ENCODE measurements around the gene AHRR. TPM values are rescaled to one million over a fixed set of nuclear protein-coding genes. Genes with fewer than 3 reads are reported as not detected.

The AHRR gene
- total RNA-seq, 1 donor from 2014 or later = 1.4 TPM

GRCh38 chr5:476814-477175 lies 155.3 kb downstream of the AHRR start:
- H3K27me3 ChIP-seq (ENCODE audit: low read depth) = peaks cover 69% of the 10 kb centered on the region
- H3K4me1 ChIP-seq = peaks cover 30% of the 10 kb centered on the region
- no peak overlapping the region for H3K27ac ChIP-seq (replicated peaks)
- TF ChIP-seq CTCF (IDR thresholded peaks at IDR 0.05; ENCODE audit: borderline replicate concordance) = no peak
- DNase-seq = no peak
- H3K4me3 ChIP-seq = no peak overlapping the region
- H3K9me3 ChIP-seq (replicated peaks) = no peaks in the 10 kb centered on the region
- intact Hi-C loops (cut with micrococcal nuclease) = no loop called here
- H3K36me3 ChIP-seq = no peaks in the 10 kb centered on the region

GRCh38 chr5:477247-477646 lies 155.7 kb downstream of the AHRR start:
- H3K27me3 ChIP-seq (ENCODE audit: low read depth) = peaks cover 73% of the 10 kb centered on the region
- intact Hi-C loops (cut with micrococcal nuclease) = no loop called here
- DNase-seq = no peak

DNA sequence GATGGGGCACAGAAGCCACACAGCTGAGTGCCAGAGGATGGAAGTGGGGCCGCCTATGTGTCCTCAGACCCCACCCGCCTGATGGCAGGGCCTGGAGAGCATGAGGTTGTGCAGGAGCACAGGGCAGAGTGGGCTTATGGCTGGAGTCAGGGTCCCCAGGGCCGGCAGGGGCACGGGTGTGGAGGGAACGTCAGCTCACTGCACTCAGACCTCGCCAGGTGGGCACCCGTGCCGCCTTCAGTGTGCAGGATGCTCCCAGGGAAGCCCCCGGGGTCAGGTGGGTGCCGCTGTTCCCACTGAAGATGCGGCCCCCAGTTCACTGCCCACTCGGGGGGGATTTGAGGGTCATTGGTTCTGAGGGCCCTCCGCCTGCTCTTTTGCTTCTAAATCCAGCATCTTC lies 156.4 kb downstream of the AHRR start:
- DNase-seq = no peak
- no peak overlapping the region for H3K27ac ChIP-seq (replicated peaks)
- no peaks in the 10 kb centered on the region for H3K36me3 ChIP-seq
- no peak overlapping the region for H3K4me3 ChIP-seq
- no peaks in the 10 kb centered on the region for H3K9me3 ChIP-seq (replicated peaks)
- TF ChIP-seq CTCF (IDR thresholded peaks at IDR 0.05; ENCODE audit: borderline replicate concordance) = no peak
- intact Hi-C loops (cut with micrococcal nuclease) = no loop called here
- H3K27me3 ChIP-seq (ENCODE audit: low read depth) = peaks cover 80% of the 10 kb centered on the region
- peaks cover 20% of the 10 kb centered on the region for H3K4me1 ChIP-seq

More at GRCh38 chr5:477247-477646, 155.7 kb downstream of the AHRR start:
- H3K27ac ChIP-seq (replicated peaks) = no peak overlapping the region
- no peak overlapping the region for H3K4me3 ChIP-seq
- H3K36me3 ChIP-seq = no peaks in the 10 kb centered on the region
- no peaks in the 10 kb centered on the region for H3K9me3 ChIP-seq (replicated peaks)
- no peak for TF ChIP-seq CTCF (IDR thresholded peaks at IDR 0.05; ENCODE audit: borderline replicate concordance)
- H3K4me1 ChIP-seq = peaks cover 25% of the 10 kb centered on the region

DNA sequence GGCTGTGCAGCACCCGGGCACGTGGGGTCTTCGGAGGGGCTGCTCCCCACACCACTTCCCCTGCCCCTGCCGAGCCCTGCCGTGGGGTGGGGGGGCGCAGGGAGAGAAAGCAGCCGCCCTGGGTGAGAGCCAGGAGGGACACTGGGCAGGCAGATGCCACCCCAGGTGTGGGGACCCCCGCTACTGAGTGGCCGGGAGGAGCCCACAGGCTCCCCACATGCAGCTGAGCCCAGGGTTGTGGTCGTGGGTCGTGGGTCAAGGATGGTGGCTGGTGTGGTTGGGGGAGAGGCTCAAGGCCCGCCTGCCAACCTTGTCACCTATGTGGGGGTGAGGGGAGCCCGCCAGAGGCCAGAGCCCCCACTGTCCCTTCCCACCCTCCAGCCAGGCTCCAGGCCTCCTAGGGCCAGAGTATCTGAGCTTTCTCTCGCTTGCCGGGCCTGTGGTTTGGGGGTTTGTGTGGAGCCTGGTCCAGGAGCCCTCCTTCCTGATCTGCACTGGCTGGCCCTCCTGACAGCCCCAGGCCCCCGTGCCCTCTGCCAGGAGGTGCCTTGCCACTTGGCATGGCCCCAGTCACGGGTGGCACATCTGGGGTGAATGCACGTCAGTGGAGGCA lies 157.0 kb downstream of the AHRR start:
- intact Hi-C loops (cut with micrococcal nuclease) = no loop called here
- no peak for DNase-seq

GRCh38 chr5:478982-479535 lies 157.5 kb downstream of the AHRR start:
- Histone ChIP-seq H3K9me3 (replicated peaks) (no peaks in the 10 kb centered on the region), H3K4me1 (peaks cover 11% of the 10 kb centered on the region), H3K27ac (replicated peaks) (no peak overlapping the region), H3K4me3 (no peak overlapping the region), H3K27me3 (ENCODE audit: low read depth) (peaks cover 91% of the 10 kb centered on the region), H3K36me3 (no peaks in the 10 kb centered on the region)
- DNase-seq = no peak
- no peak for TF ChIP-seq CTCF (IDR thresholded peaks at IDR 0.05; ENCODE audit: borderline replicate concordance)
- intact Hi-C loops (cut with micrococcal nuclease) = no loop called here

More for the DNA sequence above, 157.0 kb downstream of the AHRR start:
- TF ChIP-seq CTCF (IDR thresholded peaks at IDR 0.05; ENCODE audit: borderline replicate concordance) = no peak
- H3K27ac ChIP-seq (replicated peaks) = no peak overlapping the region
- H3K9me3 ChIP-seq (replicated peaks) = no peaks in the 10 kb centered on the region
- peaks cover 16% of the 10 kb centered on the region for H3K4me1 ChIP-seq
- no peaks in the 10 kb centered on the region for H3K36me3 ChIP-seq
- H3K4me3 ChIP-seq = no peak overlapping the region
- H3K27me3 ChIP-seq (ENCODE audit: low read depth) = peaks cover 86% of the 10 kb centered on the region
